ENCODE results near the gene MAP3K10.

DNA sequence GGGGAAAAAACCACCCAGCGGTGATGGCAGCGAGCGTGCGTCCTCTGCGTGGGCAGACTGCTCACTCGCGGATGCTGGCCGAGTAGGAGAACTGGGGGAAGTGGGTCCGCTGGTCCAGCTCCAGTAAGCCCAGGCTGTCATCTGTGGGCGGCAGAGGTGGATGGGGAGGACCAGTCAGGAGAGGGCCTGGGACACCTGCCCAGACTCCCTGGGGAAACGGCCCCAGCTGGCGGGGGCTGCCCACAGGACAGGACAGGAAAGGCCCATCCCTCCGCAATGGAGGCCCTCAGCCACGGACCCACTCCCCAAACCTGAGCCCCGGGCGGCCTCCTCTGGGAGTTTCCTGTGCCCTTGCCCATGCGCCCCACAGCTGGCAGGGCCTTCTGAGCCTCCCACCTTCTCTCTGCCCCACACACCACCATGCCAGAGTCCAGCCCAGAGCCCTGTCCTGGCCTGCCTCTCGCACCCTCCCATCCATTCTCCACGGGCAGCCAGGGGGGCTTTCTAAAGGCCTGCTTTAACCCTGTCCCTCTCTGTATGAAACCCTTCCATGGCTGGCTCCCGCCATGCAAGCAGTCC is 42.7 kb downstream of the MAP3K10 start:
- TF ChIP-seq, protein P1, sequence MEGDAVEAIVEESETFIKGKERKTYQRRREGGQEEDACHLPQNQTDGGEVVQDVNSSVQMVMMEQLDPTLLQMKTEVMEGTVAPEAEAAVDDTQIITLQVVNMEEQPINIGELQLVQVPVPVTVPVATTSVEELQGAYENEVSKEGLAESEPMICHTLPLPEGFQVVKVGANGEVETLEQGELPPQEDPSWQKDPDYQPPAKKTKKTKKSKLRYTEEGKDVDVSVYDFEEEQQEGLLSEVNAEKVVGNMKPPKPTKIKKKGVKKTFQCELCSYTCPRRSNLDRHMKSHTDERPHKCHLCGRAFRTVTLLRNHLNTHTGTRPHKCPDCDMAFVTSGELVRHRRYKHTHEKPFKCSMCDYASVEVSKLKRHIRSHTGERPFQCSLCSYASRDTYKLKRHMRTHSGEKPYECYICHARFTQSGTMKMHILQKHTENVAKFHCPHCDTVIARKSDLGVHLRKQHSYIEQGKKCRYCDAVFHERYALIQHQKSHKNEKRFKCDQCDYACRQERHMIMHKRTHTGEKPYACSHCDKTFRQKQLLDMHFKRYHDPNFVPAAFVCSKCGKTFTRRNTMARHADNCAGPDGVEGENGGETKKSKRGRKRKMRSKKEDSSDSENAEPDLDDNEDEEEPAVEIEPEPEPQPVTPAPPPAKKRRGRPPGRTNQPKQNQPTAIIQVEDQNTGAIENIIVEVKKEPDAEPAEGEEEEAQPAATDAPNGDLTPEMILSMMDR (IDR thresholded peaks at IDR 0.05), result no peak
- no peak for TF ChIP-seq POLR2AphosphoS5 (IDR thresholded peaks at IDR 0.05)
- no peak for TF ChIP-seq POLR2A (IDR thresholded peaks at IDR 0.05)

Measured in prostate gland (tissue), 2 donors.